ENCODE data around the gene REEP3.
"Not testable (repeated sequence)": the region's sequence is repeated elsewhere in the genome, so short reads cannot be mapped to it uniquely, and the experiment has no call there.

Gene REEP3

DNA sequence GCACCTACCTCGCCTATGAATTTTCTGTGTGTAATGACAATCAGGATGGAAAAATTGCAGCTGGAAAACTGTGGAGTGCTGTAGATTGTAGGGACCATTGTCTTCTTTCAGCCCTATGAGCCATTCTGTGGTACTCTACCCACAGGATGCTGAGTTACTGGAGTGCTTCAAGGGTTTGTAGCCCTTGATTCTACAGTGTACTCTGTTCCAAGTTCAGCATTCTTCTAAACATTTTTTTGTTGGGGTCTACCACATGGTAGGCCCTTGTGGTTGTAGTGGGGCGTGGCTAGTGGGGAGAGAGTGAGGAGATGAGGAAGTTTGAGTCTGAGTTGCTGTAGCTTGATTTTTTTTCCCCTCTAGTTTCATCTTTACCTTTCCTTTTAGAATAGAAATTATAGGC lies 33.5 kb downstream of the REEP3 start:
- H3K4me3 ChIP-seq (ENCODE audit: low read depth, low read length): no peak overlapping the region
- H3K9me3 ChIP-seq (ENCODE audit: control insufficient read depth, insufficient read depth, low read length): no peaks in the 10 kb centered on the region
- H3K27me3 ChIP-seq (ENCODE audit: control insufficient read depth, insufficient read depth, low read length): no peaks in the 10 kb centered on the region
- no peaks in the 10 kb centered on the region for H3K4me1 ChIP-seq (ENCODE audit: control insufficient read depth, insufficient read depth, low read length)
- H3K9ac ChIP-seq (ENCODE audit: low read depth, low read length): no peak overlapping the region
- H3K36me3 ChIP-seq (ENCODE audit: control insufficient read depth, insufficient read depth, low read length): no peaks in the 10 kb centered on the region

DNA sequence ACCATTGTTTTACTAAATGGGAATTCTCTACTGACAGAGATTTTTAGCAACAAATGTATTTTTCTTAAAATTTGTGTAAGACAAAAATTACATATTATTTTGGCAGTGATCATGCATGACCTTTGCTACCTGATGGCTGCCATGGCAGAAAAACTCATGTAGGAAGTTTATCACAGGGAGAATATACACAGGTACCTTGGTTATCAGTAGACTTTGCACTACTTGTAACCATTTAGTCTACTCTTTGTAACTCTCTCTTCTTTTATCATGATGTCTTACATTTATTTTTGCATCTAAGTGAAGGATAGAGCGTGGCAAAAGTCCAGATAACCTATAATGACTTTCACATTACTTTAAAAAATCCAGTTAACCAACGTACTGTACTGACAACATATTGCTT lies 34.1 kb downstream of the REEP3 start:
- Histone ChIP-seq H3K27me3 (ENCODE audit: control insufficient read depth, insufficient read depth, low read length) (no peaks in the 10 kb centered on the region), H3K4me3 (ENCODE audit: low read depth, low read length) (no peak overlapping the region), H3K36me3 (ENCODE audit: control insufficient read depth, insufficient read depth, low read length) (no peaks in the 10 kb centered on the region), H3K4me1 (ENCODE audit: control insufficient read depth, insufficient read depth, low read length) (no peaks in the 10 kb centered on the region), H3K9me3 (ENCODE audit: control insufficient read depth, insufficient read depth, low read length) (no peaks in the 10 kb centered on the region), H3K9ac (ENCODE audit: low read depth, low read length) (no peak overlapping the region)

DNA sequence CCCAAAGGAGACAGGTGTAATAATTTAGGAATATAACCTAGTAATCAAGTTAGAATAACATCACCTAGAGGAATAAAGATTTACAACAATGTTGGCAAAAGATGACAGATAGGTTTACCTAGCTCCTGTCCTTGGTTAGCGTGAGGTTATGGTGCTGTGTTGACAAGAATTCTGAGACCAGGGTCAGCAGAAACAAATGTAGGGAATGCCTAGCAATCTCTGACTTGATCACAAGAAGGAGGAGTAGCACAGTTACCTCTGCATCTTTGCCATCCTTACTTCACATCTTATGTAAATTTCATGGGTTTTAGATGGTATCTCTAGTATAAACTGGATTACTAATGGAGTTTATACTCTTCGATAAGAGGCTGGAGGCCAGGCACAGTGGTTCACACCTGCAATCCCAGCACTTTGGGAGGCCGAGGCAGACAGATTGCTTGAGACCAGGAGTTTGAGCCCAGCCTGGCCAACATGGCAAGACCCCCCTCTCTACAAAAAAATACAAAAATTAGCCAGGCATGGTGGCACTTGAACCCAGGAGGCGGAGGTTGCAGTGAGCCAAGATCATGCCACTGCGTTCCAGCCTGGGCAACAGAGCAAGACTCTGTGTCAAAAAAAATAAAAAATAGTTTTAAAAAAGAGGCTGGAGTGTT lies 37.1 kb downstream of the REEP3 start:
- H3K4me1 ChIP-seq (ENCODE audit: control insufficient read depth, insufficient read depth, low read length): peaks cover 2% of the 10 kb centered on the region

DNA sequence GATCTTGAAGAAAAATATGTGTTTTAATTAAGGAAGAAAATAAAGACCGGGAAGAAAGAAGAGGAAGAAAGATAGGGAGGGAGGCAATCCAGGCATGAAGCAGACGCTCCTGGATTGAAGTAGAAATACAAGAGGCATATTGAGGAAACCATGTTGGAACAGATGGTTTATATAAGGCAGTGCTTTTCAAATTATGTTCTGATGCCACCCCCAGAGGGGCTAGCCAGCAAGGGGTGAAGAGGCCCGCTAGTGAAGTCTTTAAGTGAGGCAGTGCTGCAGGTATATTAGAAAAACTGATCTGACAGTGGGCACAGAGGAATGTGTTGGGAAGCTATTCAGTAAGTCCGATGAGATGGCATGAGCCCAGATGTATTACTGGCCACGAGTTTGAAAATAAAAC lies 40.1 kb downstream of the REEP3 start:
- peaks cover 2% of the 10 kb centered on the region for H3K4me1 ChIP-seq (ENCODE audit: control insufficient read depth, insufficient read depth, low read length)
- no peaks in the 10 kb centered on the region for H3K36me3 ChIP-seq (ENCODE audit: control insufficient read depth, insufficient read depth, low read length)
- no peaks in the 10 kb centered on the region for H3K9me3 ChIP-seq (ENCODE audit: control insufficient read depth, insufficient read depth, low read length)
- no peaks in the 10 kb centered on the region for H3K27me3 ChIP-seq (ENCODE audit: control insufficient read depth, insufficient read depth, low read length)
- no peak overlapping the region for H3K9ac ChIP-seq (ENCODE audit: low read depth, low read length)
- no peak overlapping the region for H3K4me3 ChIP-seq (ENCODE audit: low read depth, low read length)

More for the DNA sequence above, 37.1 kb downstream of the REEP3 start:
- Histone ChIP-seq H3K4me3 (ENCODE audit: low read depth, low read length) (no peak overlapping the region), H3K36me3 (ENCODE audit: control insufficient read depth, insufficient read depth, low read length) (no peaks in the 10 kb centered on the region), H3K9me3 (ENCODE audit: control insufficient read depth, insufficient read depth, low read length) (no peaks in the 10 kb centered on the region), H3K27me3 (ENCODE audit: control insufficient read depth, insufficient read depth, low read length) (no peaks in the 10 kb centered on the region), H3K9ac (ENCODE audit: low read depth, low read length) (no peak overlapping the region)

DNA sequence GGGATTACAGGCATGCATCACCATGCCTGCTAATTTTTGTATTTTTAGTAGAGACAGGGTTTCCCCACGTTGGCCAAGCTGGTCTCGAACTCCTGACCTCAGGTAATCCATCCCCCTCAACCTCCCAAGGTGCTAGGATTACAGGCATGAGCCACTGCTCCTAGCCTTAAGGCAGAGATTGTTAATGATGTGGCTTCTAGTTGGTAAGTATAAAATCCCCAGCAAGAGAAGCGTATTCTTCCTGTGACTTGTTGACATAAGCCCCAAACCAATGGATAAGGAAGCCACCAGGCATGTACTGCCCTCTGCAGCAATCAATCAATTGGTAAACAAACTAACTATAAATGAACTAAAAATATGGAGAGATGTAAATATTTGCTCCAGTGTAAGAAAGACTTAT lies 41.2 kb downstream of the REEP3 start:
- Histone ChIP-seq H3K4me3 (ENCODE audit: low read depth, low read length) (no peak overlapping the region), H3K36me3 (ENCODE audit: control insufficient read depth, insufficient read depth, low read length) (no peaks in the 10 kb centered on the region), H3K9ac (ENCODE audit: low read depth, low read length) (no peak overlapping the region), H3K9me3 (ENCODE audit: control insufficient read depth, insufficient read depth, low read length) (no peaks in the 10 kb centered on the region), H3K4me1 (ENCODE audit: control insufficient read depth, insufficient read depth, low read length) (peaks cover 2% of the 10 kb centered on the region), H3K27me3 (ENCODE audit: control insufficient read depth, insufficient read depth, low read length) (no peaks in the 10 kb centered on the region)

DNA sequence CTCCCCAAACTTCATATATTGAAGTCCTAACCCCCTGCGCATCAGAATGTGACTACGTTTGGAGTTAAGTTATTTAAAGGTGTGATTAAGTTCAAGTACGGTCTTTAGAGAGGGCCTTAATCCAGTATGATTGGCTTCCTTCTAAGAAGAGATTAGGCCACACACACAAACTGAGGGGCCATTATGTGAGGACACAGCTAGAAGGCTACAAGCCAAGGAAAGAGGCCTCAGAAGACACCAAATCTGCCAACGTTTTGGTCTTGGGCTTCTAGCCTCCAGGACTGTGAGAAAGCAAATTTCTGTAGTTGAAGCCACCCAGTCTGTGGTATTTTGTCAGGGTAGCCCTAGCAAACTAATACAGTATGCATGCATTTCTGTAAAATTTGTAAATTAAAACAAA lies 41.7 kb downstream of the REEP3 start:
- peaks cover 2% of the 10 kb centered on the region for H3K4me1 ChIP-seq (ENCODE audit: control insufficient read depth, insufficient read depth, low read length)
- H3K9me3 ChIP-seq (ENCODE audit: control insufficient read depth, insufficient read depth, low read length): no peaks in the 10 kb centered on the region
- H3K27me3 ChIP-seq (ENCODE audit: control insufficient read depth, insufficient read depth, low read length): no peaks in the 10 kb centered on the region
- no peak overlapping the region for H3K9ac ChIP-seq (ENCODE audit: low read depth, low read length)
- no peaks in the 10 kb centered on the region for H3K36me3 ChIP-seq (ENCODE audit: control insufficient read depth, insufficient read depth, low read length)
- no peak overlapping the region for H3K4me3 ChIP-seq (ENCODE audit: low read depth, low read length)

DNA sequence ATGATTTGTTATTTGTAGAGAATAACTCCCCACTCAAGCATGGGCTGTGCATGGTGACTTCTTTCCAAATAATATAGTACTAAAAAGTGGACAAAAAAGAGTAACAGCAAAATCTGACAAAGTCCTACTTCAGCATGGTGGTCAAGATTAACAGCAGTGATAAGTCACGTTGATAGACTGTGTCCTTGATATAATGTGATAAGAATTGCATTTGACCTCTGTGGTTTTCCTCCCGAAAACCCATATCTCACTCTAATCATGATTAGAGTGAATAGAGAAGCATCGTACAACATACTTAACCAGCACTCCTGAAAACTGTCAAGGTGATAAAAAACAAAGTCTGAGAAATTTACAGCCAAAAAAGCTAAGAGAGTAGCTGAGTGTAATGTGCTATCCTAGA lies 42.4 kb downstream of the REEP3 start:
- Histone ChIP-seq H3K4me3 (ENCODE audit: low read depth, low read length) (no peak overlapping the region), H3K27me3 (ENCODE audit: control insufficient read depth, insufficient read depth, low read length) (no peaks in the 10 kb centered on the region), H3K9ac (ENCODE audit: low read depth, low read length) (no peak overlapping the region), H3K9me3 (ENCODE audit: control insufficient read depth, insufficient read depth, low read length) (no peaks in the 10 kb centered on the region), H3K4me1 (ENCODE audit: control insufficient read depth, insufficient read depth, low read length) (peaks cover 2% of the 10 kb centered on the region), H3K36me3 (ENCODE audit: control insufficient read depth, insufficient read depth, low read length) (no peaks in the 10 kb centered on the region)

DNA sequence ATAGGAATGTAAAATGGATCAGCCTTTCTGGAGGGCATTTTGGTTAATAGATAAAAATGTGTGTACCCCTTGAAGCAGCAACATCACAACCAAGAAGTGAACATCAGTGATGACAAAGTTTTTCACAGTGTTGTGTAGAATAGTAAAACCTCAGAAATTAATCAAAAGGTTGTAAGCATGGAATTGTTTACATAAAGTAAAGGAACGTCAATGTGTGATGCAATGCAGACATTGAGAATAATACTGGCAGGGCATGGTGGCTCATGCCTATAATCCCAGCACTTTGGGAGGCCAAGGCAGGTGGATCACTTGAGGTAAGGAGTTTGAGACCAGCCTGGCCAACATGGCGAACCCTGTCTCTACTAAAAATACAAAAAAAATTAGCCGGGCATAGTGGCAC lies 43.5 kb downstream of the REEP3 start:
- not testable (repeated sequence) for H3K9me3 ChIP-seq (ENCODE audit: control insufficient read depth, insufficient read depth, low read length); H3K9ac ChIP-seq (ENCODE audit: low read depth, low read length); H3K4me3 ChIP-seq (ENCODE audit: low read depth, low read length); H3K4me1 ChIP-seq (ENCODE audit: control insufficient read depth, insufficient read depth, low read length); H3K27me3 ChIP-seq (ENCODE audit: control insufficient read depth, insufficient read depth, low read length); H3K36me3 ChIP-seq (ENCODE audit: control insufficient read depth, insufficient read depth, low read length)

DNA sequence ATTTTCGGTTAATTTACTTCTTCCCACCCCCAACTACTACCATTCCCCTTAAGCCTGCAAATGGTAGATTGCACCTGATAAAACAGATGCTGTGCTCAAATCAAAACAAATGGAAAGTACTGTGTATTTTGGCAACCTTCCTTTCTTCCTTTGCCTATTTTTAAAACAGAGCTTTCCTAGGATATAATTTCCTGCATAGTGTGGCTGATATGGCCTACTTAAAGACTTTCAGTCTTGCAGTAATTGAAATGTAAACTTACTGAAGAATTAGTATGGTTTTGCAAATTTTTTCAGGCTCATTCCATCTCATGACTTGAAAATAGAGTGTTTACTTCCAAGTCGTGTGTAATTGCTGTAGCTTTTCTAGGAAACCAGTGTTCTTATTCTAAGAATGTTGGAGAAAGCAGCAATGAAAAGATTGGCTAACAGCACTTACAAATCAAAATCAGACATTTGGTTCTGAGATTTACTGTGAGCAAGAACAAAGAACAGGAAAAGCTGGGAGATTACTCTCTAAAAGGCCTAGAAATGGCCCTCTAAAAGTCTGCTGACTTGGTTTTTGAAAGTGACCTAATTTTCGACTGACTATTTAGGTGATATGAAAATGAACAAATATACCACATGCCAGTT lies 52.0 kb downstream of the REEP3 start:
- H3K36me3 ChIP-seq (ENCODE audit: control insufficient read depth, insufficient read depth, low read length): no peaks in the 10 kb centered on the region
- H3K4me1 ChIP-seq (ENCODE audit: control insufficient read depth, insufficient read depth, low read length): peaks cover 17% of the 10 kb centered on the region
- H3K9me3 ChIP-seq (ENCODE audit: control insufficient read depth, insufficient read depth, low read length): no peaks in the 10 kb centered on the region
- H3K27me3 ChIP-seq (ENCODE audit: control insufficient read depth, insufficient read depth, low read length): no peaks in the 10 kb centered on the region
- H3K4me3 ChIP-seq (ENCODE audit: low read depth, low read length): no peak overlapping the region
- no peak overlapping the region for H3K9ac ChIP-seq (ENCODE audit: low read depth, low read length)

DNA sequence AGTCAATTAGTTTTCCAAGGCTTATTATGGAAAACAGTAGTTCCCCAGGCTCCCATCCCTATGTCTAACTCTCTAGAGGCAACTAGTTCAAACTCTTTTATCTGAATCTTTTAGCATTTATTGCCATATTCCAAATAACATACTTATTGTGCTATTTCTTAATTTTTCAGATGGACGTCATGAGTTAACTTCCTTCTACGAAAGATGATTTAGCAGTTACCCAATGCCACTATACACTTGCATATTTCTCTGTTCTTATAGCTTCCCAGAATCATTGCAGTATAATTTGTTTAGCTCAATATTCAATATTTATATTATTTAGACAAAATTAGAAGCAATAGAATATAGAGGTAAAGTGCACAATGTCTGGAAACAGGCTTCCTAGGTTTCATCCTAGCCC lies 52.8 kb downstream of the REEP3 start:
- Histone ChIP-seq H3K9me3 (ENCODE audit: control insufficient read depth, insufficient read depth, low read length) (no peaks in the 10 kb centered on the region), H3K4me3 (ENCODE audit: low read depth, low read length) (no peak overlapping the region), H3K27me3 (ENCODE audit: control insufficient read depth, insufficient read depth, low read length) (no peaks in the 10 kb centered on the region), H3K36me3 (ENCODE audit: control insufficient read depth, insufficient read depth, low read length) (no peaks in the 10 kb centered on the region), H3K9ac (ENCODE audit: low read depth, low read length) (no peak overlapping the region), H3K4me1 (ENCODE audit: control insufficient read depth, insufficient read depth, low read length) (peaks cover 17% of the 10 kb centered on the region)

DNA sequence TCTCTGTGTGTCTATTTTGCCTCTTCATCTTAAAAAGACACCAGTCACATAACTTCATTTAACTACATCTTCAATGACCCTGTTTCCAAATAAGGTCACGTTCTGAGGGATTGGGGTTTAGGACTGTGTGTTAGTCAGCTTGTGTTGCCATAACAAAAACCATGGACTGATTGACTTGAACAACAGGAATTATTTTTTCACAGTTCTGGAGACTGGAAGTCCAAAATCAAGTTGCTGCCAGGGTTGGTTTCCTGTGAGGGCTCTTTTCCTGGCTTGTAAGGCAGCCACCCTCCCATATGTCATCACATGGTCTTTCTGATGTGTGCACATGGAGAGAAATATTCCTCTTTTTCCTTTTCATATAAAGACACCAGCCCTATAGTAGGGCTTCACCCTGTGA lies 55.3 kb downstream of the REEP3 start:
- H3K36me3 ChIP-seq (ENCODE audit: control insufficient read depth, insufficient read depth, low read length): no peaks in the 10 kb centered on the region
- peaks cover 17% of the 10 kb centered on the region for H3K4me1 ChIP-seq (ENCODE audit: control insufficient read depth, insufficient read depth, low read length)
- no peak overlapping the region for H3K4me3 ChIP-seq (ENCODE audit: low read depth, low read length)
- H3K9me3 ChIP-seq (ENCODE audit: control insufficient read depth, insufficient read depth, low read length): no peaks in the 10 kb centered on the region
- H3K27me3 ChIP-seq (ENCODE audit: control insufficient read depth, insufficient read depth, low read length): no peaks in the 10 kb centered on the region
- no peak overlapping the region for H3K9ac ChIP-seq (ENCODE audit: low read depth, low read length)

DNA sequence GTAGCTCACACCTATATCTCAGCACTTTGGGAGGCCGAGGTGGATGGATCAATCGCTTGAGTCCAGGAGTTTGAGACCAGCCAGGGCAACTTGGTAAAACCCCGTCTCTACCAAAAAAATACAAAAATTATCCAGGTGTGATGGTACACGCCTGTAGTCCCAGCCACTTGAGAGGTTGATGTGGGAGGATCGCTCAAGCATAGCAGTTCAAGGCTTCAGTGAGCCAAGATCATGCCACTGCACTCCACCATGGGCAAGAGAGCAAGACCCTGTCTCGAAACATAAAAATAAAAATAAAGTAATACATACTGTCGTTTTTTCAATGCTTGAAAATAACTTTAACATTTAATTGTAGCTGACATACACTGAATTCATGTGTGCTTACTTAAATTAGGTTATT lies 57.3 kb downstream of the REEP3 start:
- Histone ChIP-seq H3K4me1 (ENCODE audit: control insufficient read depth, insufficient read depth, low read length) (peaks cover 6% of the 10 kb centered on the region), H3K9me3 (ENCODE audit: control insufficient read depth, insufficient read depth, low read length) (no peaks in the 10 kb centered on the region), H3K36me3 (ENCODE audit: control insufficient read depth, insufficient read depth, low read length) (no peaks in the 10 kb centered on the region), H3K4me3 (ENCODE audit: low read depth, low read length) (no peak overlapping the region), H3K27me3 (ENCODE audit: control insufficient read depth, insufficient read depth, low read length) (no peaks in the 10 kb centered on the region), H3K9ac (ENCODE audit: low read depth, low read length) (no peak overlapping the region)

Data from iPS-15b (cell line).